ENCODE data around the gene GATA5. TPM values are rescaled to one million over a fixed set of nuclear protein-coding genes. Genes with fewer than 3 reads are reported as not detected.

GATA5 gene
- total RNA-seq, 1 experiment from 2014 or later, result 1.4 TPM

DNA sequence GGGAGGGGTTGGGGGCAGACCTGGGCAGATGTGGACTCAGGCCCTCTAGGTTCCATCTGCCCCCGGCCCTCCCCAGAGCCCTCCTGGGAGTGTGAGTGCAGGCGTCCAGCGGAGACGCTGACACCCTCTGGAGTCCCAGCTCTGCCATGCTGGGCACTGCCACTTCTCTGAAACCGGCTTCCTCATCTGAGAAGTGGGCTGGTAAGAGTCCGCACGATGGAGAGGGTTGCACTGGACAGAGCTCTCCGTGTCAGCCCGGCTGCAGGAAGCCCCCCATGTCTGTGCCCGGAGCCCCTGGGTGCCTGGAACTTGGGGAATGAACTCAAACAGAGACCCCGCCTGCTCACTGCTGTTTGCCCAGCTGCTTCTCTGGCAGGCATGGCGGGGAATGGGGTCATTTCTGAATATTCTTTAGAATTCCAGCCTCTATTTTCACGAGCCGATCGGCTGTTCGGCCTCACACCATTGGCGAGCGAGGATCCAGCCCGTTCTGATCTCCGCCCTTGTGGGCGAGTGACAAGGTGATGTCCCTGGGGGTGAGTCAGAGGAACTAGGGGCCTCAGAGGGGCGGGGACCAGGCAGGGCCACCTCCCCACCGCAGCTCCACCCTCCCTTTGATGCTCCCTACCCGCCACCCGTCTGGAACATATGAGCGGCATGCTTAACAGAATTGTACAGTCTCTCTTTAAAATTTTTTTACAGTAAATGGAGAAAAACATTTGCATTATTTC, 47.8 kb upstream of the GATA5 start:
- ChIA-PET CTCF (interaction anchor here (0.6 to 2.4 kb wide), 10 partner anchors 16 to 195 kb away, joined by 3 to 12 read pairs (median 3); no protein-coding TSS in a partner anchor), POLR2A (interaction anchor here (0.6 kb wide), 1 partner anchor 83 kb away, joined by 3 read pairs; no protein-coding TSS in a partner anchor)
- ATAC-seq, result peak; percentile 88
- Mint-ChIP-seq H3K4me1 (peaks cover 11% of the 10 kb centered on the region), H3K36me3 (no peaks in the 10 kb centered on the region), H3K9me3 (no peaks in the 10 kb centered on the region), H3K4me3 (peak overlapping the region; percentile 12; the same call in 1 of the 2 replicates), H3K27ac (no peak overlapping the region), H3K27me3 (ENCODE audit: low read depth) (no peaks in the 10 kb centered on the region)
- DNase-seq (ENCODE audit: low spot score), result peak; percentile 52
- no peak for TF ChIP-seq ZNF219 (CRISPR knock-in tag; IDR thresholded peaks at IDR 0.05; ENCODE audit: borderline replicate concordance)
- TF ChIP-seq, protein P1, sequence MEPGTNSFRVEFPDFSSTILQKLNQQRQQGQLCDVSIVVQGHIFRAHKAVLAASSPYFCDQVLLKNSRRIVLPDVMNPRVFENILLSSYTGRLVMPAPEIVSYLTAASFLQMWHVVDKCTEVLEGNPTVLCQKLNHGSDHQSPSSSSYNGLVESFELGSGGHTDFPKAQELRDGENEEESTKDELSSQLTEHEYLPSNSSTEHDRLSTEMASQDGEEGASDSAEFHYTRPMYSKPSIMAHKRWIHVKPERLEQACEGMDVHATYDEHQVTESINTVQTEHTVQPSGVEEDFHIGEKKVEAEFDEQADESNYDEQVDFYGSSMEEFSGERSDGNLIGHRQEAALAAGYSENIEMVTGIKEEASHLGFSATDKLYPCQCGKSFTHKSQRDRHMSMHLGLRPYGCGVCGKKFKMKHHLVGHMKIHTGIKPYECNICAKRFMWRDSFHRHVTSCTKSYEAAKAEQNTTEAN (CRISPR knock-in tag; IDR thresholded peaks at IDR 0.05), result no peak
- 0 out of 2 replicates have a peak, but pooled peaks have one; percentile 16 for TF ChIP-seq GABPB1 (CRISPR knock-in tag; IDR thresholded peaks at IDR 0.05)
- TF ChIP-seq, protein P2, sequence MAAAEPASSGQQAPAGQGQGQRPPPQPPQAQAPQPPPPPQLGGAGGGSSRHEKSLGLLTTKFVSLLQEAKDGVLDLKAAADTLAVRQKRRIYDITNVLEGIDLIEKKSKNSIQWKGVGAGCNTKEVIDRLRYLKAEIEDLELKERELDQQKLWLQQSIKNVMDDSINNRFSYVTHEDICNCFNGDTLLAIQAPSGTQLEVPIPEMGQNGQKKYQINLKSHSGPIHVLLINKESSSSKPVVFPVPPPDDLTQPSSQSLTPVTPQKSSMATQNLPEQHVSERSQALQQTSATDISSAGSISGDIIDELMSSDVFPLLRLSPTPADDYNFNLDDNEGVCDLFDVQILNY (CRISPR knock-in tag; IDR thresholded peaks at IDR 0.05), result no peak
- no peak for TF ChIP-seq RELA (CRISPR knock-in tag; IDR thresholded peaks at IDR 0.05; ENCODE audit: borderline replicate concordance)
- TF ChIP-seq TCF7 (CRISPR knock-in tag; IDR thresholded peaks at IDR 0.05; ENCODE audit: low read depth), result no peak
- TF ChIP-seq ZNF423 (CRISPR knock-in tag; IDR thresholded peaks at IDR 0.05), result no peak
- TF ChIP-seq, protein P3, sequence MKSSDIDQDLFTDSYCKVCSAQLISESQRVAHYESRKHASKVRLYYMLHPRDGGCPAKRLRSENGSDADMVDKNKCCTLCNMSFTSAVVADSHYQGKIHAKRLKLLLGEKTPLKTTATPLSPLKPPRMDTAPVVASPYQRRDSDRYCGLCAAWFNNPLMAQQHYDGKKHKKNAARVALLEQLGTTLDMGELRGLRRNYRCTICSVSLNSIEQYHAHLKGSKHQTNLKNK (CRISPR knock-in tag; IDR thresholded peaks at IDR 0.05), result no peak

DNA sequence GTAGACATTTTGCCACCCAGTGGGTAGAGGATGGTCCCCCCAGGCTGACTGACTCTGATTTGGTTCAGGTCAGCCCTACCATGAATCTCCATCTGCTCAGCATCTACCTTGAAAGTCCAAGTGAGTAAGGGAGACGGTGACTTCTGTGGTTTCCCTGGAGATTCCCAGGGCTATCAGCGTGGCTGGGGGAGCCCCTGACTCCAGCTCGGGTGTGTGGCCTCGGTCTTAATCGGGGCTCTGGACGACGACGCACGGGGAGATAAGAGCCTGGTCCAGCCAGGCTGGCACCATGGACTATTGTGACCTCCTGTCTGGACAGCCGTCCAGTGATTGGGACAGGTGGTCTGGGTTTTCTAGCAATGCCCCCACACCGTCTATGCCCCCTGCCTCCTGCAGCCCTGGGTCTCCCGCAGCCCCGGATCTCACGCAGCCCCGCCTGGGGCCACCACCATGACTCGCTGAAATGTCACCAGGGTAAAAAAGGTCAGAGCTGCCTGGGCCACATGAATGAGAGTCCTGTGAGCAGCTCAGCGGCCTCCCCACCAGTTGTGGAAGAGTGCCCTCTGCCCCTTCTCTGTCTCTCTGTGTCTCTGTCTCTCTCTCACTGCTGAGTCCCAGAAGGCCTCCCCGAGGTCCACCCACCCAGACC, 47.1 kb upstream of the GATA5 start:
- Mint-ChIP-seq H3K27ac (no peak overlapping the region), H3K9me3 (no peaks in the 10 kb centered on the region), H3K4me1 (peaks cover 11% of the 10 kb centered on the region), H3K36me3 (no peaks in the 10 kb centered on the region), H3K4me3 (no peak overlapping the region), H3K27me3 (ENCODE audit: low read depth) (no peaks in the 10 kb centered on the region)
- DNase-seq (ENCODE audit: low spot score) (no peak), ATAC-seq (no peak)
- TF ChIP-seq ZNF317 (CRISPR knock-in tag; IDR thresholded peaks at IDR 0.05; ENCODE audit: borderline replicate concordance, low read depth) (no peak), ZNF232 (CRISPR knock-in tag; IDR thresholded peaks at IDR 0.05) (no peak), GTF2I (CRISPR knock-in tag; conservative IDR thresholded peaks at IDR 0.05) (no peak), KAT7 (CRISPR knock-in tag; IDR thresholded peaks at IDR 0.05; ENCODE audit: borderline replicate concordance) (no peak), FOXJ3 (CRISPR knock-in tag; IDR thresholded peaks at IDR 0.05; ENCODE audit: borderline replicate concordance) (no peak), SMAD3 (CRISPR knock-in tag; IDR thresholded peaks at IDR 0.05; ENCODE audit: borderline replicate concordance) (no peak), MXD4 (CRISPR knock-in tag; IDR thresholded peaks at IDR 0.05; ENCODE audit: borderline replicate concordance) (no peak), PRRX2 (CRISPR knock-in tag; IDR thresholded peaks at IDR 0.05) (no peak)
- TF ChIP-seq, protein P2 (CRISPR knock-in tag; IDR thresholded peaks at IDR 0.05), result no peak
- TF ChIP-seq, protein P4, sequence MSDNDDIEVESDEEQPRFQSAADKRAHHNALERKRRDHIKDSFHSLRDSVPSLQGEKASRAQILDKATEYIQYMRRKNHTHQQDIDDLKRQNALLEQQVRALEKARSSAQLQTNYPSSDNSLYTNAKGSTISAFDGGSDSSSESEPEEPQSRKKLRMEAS (CRISPR knock-in tag; IDR thresholded peaks at IDR 0.05), result no peak
- TF ChIP-seq, protein P5, sequence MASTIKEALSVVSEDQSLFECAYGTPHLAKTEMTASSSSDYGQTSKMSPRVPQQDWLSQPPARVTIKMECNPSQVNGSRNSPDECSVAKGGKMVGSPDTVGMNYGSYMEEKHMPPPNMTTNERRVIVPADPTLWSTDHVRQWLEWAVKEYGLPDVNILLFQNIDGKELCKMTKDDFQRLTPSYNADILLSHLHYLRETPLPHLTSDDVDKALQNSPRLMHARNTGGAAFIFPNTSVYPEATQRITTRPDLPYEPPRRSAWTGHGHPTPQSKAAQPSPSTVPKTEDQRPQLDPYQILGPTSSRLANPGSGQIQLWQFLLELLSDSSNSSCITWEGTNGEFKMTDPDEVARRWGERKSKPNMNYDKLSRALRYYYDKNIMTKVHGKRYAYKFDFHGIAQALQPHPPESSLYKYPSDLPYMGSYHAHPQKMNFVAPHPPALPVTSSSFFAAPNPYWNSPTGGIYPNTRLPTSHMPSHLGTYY (CRISPR knock-in tag; IDR thresholded peaks at IDR 0.05), result no peak
- ChIA-PET POLR2A (no interaction called here), CTCF (interaction anchor here (0.9 to 2.4 kb wide), 6 partner anchors 17 to 94 kb away, joined by 3 to 12 read pairs (median 4); no protein-coding TSS in a partner anchor)

Data from WTC11 (cell line).